Suprapubic skin (tissue), 4 donors: Measurements from ENCODE around the gene BCAT1. TPM values are rescaled to one million over a fixed set of nuclear protein-coding genes. Genes with fewer than 3 reads are reported as not detected.

Experiments used
- DNase-seq, 2 donors: peaks; one replicate each; pipeline ENCODE4 v3.0.0-alpha.2; 2019; ENCODE audit warnings: low spot score in 2 of 2
- H3K27ac ChIP-seq: fragments of 200-600 bp; sonication (generic); one replicate; pipeline ENCODE4 v1.5.1; 2019
- H3K27me3 ChIP-seq: fragments of 200-600 bp; sonication (generic); one replicate; pipeline ENCODE4 v1.5.1; 2019
- H3K36me3 ChIP-seq: fragments of 200-600 bp; sonication (generic); one replicate; pipeline ENCODE4 v1.5.1; 2019
- H3K4me1 ChIP-seq: fragments of 200-600 bp; sonication (generic); one replicate; pipeline ENCODE4 v1.5.1; 2019
- H3K4me3 ChIP-seq: fragments of 200-600 bp; sonication (generic); one replicate; pipeline ENCODE4 v1.5.1; 2019; ENCODE audit warnings: mild to moderate bottlenecking
- H3K9me3 ChIP-seq: fragments of 200-600 bp; sonication (generic); one replicate; pipeline ENCODE4 v1.5.1; 2019
- CTCF ChIP-seq, 2 donors: fragments of 200-600 bp in 1 of 2; fragments of 450-650 bp in 1 of 2; sonication (generic) in 1 of 2; IDR thresholded peaks; one replicate each; pipeline ENCODE4 v1.5.1; 2016 to 2019; ENCODE audit warnings: antibody characterized with exemption in 2 of 2, mild to moderate bottlenecking in 1 of 2, moderate library complexity in 1 of 2
- EP300 ChIP-seq: sonication (generic); formaldehyde crosslinking; IDR thresholded peaks from one replicate; pipeline ENCODE4 v1.6.1; 2017; ENCODE audit warnings: antibody characterized with exemption
- POLR2A ChIP-seq, 2 donors: fragments of 450-650 bp; IDR thresholded peaks; one replicate each; pipeline ENCODE4 v1.6.1; 2017; ENCODE audit warnings: antibody characterized with exemption in 2 of 2, mild to moderate bottlenecking in 2 of 2, moderate library complexity in 2 of 2
- POLR2AphosphoS5 ChIP-seq, 3 donors: sonication (generic); formaldehyde crosslinking; IDR thresholded peaks; one replicate each; pipeline ENCODE4 v1.6.1; 2017; ENCODE audit warnings: antibody characterized with exemption in 3 of 3
- WGBS: methylation state at CpG from one replicate; pipeline ENCODE4 v1.1.5; 2018; 5-methylcytosine and 5-hydroxymethylcytosine counted together
- total RNA-seq, 4 donors: library from RNA; depleted of rRNA; stranded (reverse); fragments of >200 nt; gene quantifications; one replicate each; pipeline ENCODE4 v1.1.0, GENCODE V29; 2016

Gene BCAT1
- total RNA-seq, 4 donors from 2014 or later: 0.68 to 2.9 (median 1.5) TPM

DNA sequence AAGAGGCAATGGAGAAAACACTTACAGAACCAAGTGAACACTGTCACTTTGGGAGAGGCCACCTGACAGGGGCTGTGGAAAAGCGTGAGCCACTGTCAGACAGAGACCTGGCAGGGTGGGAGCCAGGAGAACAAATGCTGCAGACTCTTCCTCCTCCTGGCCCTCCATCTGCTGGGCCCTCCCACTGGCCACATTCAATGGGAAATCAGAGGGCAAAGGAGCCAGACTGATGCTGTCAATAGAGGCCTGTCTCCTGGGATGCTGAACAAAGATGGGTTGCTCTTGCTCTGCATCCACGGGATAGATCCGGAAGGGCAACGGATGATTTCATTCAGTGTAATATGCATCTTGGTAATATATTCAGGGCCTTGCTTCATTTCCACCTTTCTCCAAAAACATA is 44.9 kb upstream of the BCAT1 start:
- Histone ChIP-seq H3K36me3 (no peaks in the 10 kb centered on the region), H3K27me3 (no peaks in the 10 kb centered on the region), H3K4me1 (peaks cover 16% of the 10 kb centered on the region), H3K27ac (no peak overlapping the region), H3K4me3 (no peak overlapping the region), H3K9me3 (no peaks in the 10 kb centered on the region)
- TF ChIP-seq POLR2AphosphoS5 (IDR thresholded peaks at IDR 0.05) (no peak), POLR2A (IDR thresholded peaks at IDR 0.05) (no peak), EP300 (no peak), CTCF (IDR thresholded peaks at IDR 0.05) (no peak)
- no peak for DNase-seq
- WGBS: 93% methylated on average over 4 of the region's 4 CpGs

GRCh38 chr12:24991209-24992049 is 42.5 kb upstream of the BCAT1 start:
- H3K36me3 ChIP-seq: no peaks in the 10 kb centered on the region
- WGBS: 35% methylated on average over 9 of the region's 9 CpGs
- H3K4me1 ChIP-seq: no peaks in the 10 kb centered on the region
- H3K27me3 ChIP-seq: no peaks in the 10 kb centered on the region
- H3K9me3 ChIP-seq: no peaks in the 10 kb centered on the region
- no peak for TF ChIP-seq POLR2A (IDR thresholded peaks at IDR 0.05)
- TF ChIP-seq POLR2AphosphoS5 (IDR thresholded peaks at IDR 0.05): no peak
- no peak for TF ChIP-seq EP300
- TF ChIP-seq CTCF (IDR thresholded peaks at IDR 0.05): peak; percentile 27 to 56
- no peak overlapping the region for H3K4me3 ChIP-seq
- DNase-seq: no peak
- no peak overlapping the region for H3K27ac ChIP-seq

- Histone ChIP-seq H3K9me3 (no peaks in the 10 kb centered on the region), H3K27ac (no peak overlapping the region), H3K36me3 (no peaks in the 10 kb centered on the region), H3K4me3 (no peak overlapping the region), H3K4me1 (no peaks in the 10 kb centered on the region), H3K27me3 (no peaks in the 10 kb centered on the region)
- DNase-seq: no peak
- no peak for TF ChIP-seq CTCF (IDR thresholded peaks at IDR 0.05)
- TF ChIP-seq POLR2A (IDR thresholded peaks at IDR 0.05): no peak
- no peak for TF ChIP-seq POLR2AphosphoS5 (IDR thresholded peaks at IDR 0.05)
- TF ChIP-seq EP300: no peak
- 88% methylated on average over 2 of the region's 2 CpGs for WGBS
Measured at GRCh38 chr12:24989216-24989615, 40.3 kb upstream of the BCAT1 start.

- no peaks in the 10 kb centered on the region for H3K9me3 ChIP-seq
- no peaks in the 10 kb centered on the region for H3K27me3 ChIP-seq
- H3K4me3 ChIP-seq: no peak overlapping the region
- no peaks in the 10 kb centered on the region for H3K4me1 ChIP-seq
- 93% methylated on average over 1 of the region's 1 CpG for WGBS
- no peak overlapping the region for H3K27ac ChIP-seq
- no peak for DNase-seq
- TF ChIP-seq POLR2A (IDR thresholded peaks at IDR 0.05): no peak
- no peak for TF ChIP-seq EP300
- no peak for TF ChIP-seq POLR2AphosphoS5 (IDR thresholded peaks at IDR 0.05)
- no peak for TF ChIP-seq CTCF (IDR thresholded peaks at IDR 0.05)
- no peaks in the 10 kb centered on the region for H3K36me3 ChIP-seq
Measured at GRCh38 chr12:24982250-24982649, 33.3 kb upstream of the BCAT1 start.

GRCh38 chr12:24979976-24980730 is 31.3 kb upstream of the BCAT1 start:
- H3K9me3 ChIP-seq: no peaks in the 10 kb centered on the region
- DNase-seq: no peak
- 79% methylated on average over 8 of the region's 8 CpGs for WGBS
- no peaks in the 10 kb centered on the region for H3K36me3 ChIP-seq
- no peak overlapping the region for H3K27ac ChIP-seq
- TF ChIP-seq POLR2A (IDR thresholded peaks at IDR 0.05) (no peak), POLR2AphosphoS5 (IDR thresholded peaks at IDR 0.05) (no peak), EP300 (no peak), CTCF (IDR thresholded peaks at IDR 0.05) (no peak)
- H3K27me3 ChIP-seq: no peaks in the 10 kb centered on the region
- H3K4me3 ChIP-seq: no peak overlapping the region
- no peaks in the 10 kb centered on the region for H3K4me1 ChIP-seq
